NCI-H526 treated with DMSO at 0.1 percent for 48 hours (cell line): ENCODE data around the gene KDM4E.

ENCODE experiments used
- DNase-seq: peaks from one replicate; lab custom pipeline; 2025; lab: John Stamatoyannopoulos, UW

The KDM4E gene

DNA sequence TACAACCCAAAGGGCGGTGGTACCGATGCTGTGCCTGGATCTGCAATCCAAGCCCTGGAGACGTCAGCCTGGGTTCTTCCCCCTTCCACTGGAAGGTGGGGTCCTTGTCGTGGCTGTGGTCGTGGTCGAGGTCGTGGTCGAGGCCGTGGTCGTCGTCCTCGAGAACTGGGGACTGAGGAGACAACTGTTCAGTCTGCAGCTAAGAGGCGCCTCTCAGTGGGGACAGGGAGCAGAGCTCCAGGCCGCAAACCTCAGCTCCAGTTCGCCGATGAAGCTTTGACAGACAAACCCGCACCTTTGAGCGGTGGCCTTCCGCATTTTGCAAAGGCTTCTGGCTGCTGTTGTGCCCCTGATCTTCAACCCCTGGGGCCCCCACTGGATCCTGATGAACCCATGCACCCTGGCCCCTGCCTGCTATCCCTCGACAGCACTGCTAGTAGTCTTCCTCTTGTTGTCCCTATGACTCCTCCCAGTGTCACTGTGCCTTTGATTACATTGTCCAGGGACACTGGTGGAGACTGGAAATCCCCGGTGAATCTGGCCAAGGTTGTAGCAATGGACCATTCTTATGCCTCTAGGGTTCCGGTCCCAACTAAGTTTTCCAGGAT is 25.6 kb downstream of the KDM4E start:
- no peak for DNase-seq

DNA sequence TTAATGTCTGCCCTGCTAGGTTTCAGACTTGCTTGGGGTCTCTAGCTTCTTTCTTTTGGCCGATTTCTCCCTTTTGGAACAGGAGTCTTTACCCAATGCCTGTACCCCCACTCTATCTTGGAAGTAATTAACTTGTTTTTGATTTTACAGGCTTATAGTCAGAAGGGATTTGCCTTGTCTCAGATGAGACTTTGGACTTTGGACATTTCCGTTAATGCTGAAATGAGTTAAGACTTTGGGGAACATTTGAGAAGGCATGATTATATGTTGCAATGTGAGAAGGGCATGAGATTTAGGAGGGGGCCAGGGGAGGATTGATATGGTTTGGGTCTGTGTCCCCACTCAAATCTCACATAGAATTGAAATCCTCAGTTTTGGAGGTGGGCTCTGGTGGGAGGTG is 29.3 kb downstream of the KDM4E start:
- DNase-seq = no peak

DNA sequence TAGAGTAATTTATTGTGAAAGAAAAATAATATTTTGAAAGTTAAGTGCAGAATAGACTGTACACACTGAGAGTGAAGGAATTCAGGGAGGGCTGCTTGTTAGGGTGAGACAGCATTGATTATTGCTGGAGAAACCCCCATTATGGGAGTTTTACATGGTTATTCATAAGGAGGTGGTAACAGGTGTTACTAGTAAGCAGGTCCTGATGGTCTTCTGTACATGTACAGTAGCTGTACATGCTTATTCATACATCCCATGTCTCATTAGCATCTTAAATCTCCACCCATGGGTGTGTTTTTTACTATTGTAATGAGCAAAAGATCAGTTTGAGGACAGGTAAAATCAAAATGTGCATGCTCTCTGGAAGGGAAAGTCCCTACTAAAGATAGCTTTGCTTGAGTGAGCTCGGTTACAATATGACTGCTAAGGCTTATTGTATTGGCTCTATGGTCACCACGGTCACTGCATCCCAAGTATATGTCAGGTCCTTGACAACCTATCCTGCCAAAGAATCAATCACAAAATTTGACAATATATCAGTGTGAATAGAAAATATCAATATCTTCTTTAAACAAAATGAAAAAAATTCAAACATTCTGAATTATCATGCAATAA is 30.3 kb downstream of the KDM4E start:
- DNase-seq = no peak

DNA sequence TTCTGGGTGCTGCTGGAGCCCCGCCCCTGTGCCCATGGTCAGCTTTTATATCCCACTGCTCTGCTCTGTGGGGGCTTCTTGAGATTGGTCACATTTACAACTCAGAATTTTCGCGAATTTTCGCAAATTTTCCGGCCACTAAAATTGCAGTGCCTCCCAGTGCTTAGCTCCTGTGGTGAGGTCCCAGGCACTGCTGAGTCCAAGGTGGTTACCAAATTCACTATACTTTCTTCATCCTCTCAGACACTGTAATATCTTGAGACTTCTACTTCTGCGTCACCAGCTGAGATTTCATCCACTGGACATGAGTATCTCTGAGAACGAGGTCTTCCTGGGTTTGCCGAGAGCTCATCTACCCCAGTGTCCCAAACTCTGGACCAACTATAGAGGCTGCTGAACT is 32.9 kb downstream of the KDM4E start:
- no peak for DNase-seq

DNA sequence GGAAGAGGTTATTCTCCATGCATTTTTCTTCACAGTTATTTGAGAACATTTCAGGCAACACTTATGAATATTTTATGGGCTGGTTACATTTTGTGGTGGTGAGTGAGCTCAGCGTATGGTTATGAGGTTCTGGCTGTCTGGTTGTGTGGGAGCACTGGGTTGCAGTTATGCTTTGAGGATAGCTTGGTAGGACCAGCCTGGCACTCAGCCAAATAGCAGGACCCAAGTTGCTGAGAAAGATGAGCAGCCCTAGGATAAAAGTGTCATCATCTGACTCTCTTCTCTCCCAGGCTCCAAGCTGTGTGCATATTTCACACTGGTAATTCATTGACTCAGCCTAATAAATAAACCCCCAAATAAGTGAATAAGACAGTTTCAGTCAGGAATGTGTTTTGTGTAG is 33.6 kb downstream of the KDM4E start:
- DNase-seq = no peak

DNA sequence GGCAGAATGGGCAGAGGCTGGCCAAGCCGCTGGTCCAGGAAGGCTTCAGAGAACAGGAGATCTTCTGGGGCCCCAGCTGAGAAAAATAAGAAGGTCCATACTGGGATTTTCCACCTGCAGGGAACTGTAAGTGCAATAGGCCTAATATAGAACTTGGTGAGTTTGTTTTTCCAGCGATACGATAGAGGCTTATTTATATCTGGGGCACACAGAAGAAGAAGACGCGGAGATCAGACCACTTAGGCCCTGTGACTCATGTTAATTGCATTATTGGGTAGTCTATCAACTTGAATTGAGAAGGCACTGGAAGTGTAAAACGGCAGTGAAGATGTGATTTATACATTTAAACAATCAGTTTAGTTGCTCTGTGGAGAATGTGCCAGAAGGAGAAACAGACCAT is 34.0 kb downstream of the KDM4E start:
- DNase-seq = no peak

DNA sequence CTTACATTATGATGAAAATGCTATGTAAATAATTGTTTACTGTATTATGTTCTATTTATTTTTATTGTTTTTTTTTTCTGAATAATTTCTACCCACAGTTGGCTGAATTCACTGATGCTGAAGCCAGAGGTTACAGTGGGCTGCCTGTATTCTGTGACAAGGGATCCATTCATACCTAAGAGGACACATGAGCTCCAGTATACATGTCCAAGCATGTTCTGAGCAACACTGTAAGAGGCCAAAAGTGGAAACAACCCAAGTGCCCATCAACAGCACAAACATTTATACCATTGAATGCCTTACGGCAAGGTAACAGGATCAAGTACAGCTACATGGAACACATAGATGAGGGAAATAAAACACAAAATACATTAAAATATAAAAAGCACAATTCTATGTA is 40.3 kb downstream of the KDM4E start:
- peak; percentile 96 for DNase-seq

DNA sequence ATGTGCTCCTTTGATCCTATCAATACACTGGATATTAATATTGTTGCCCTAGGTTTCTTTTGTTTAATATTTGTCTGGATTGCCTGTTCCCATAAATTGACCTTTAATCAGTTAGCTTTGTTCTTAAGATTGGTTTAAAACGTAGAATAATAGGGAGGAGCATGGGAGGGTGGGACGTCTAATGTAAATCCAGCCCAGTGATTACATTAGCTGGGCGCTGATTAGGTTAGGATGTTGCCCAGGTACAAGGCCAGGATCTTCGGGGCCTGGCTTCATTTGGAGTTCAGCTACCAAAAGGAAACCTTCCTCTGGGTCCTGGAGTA is 41.6 kb downstream of the KDM4E start, which contains the start of gene SRSF8:
Gene SRSF8, plus strand, starts transcription at position 204 of the 323 bp plus-strand sequence. CDS start 308 bp downstream, outside the sequence.
- peak; percentile 92 for DNase-seq

DNA sequence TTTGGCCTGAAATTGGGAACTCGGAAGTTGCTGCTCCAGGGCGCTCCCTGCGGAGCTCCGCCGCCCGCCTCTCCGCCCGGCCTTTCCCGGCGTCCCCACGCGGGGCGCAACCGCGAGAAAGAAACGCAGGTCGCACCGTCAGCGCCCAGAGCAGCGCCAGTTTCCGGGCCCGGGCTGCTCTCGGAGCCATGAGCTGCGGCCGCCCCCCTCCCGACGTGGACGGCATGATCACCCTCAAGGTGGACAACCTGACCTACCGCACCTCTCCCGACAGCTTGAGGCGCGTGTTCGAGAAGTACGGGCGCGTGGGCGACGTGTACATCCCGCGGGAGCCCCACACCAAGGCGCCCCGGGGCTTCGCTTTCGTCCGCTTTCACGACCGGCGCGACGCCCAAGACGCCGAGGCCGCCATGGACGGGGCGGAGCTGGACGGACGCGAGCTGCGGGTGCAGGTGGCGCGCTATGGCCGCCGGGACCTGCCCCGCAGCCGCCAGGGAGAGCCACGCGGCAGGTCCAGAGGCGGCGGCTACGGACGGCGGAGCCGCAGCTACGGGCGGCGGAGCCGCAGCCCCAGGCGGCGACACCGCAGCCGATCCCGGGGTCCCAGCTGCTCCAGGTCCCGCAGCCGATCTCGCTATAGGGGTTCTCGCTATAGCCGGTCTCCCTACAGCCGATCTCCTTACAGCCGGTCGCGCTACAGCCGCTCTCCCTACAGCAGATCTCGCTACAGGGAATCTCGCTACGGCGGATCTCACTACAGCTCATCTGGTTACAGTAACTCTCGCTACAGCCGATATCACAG is 42.2 kb downstream of the KDM4E start:
- peak; percentile 92 for DNase-seq

DNA sequence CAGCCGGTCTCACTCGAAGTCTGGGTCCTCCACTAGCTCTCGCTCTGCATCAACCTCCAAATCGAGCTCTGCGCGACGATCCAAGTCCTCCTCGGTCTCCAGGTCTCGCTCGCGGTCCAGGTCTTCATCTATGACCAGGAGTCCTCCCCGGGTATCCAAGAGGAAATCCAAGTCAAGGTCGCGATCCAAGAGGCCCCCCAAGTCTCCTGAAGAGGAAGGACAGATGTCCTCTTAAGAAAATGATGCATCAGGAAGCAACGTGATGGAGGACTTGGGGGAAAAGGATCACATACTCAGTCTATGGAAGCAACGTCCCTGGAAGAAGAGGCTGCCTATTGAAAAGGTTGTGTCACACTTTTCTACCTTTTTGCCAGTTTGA is 42.8 kb downstream of the KDM4E start:
- peak; percentile 85 for DNase-seq

DNA sequence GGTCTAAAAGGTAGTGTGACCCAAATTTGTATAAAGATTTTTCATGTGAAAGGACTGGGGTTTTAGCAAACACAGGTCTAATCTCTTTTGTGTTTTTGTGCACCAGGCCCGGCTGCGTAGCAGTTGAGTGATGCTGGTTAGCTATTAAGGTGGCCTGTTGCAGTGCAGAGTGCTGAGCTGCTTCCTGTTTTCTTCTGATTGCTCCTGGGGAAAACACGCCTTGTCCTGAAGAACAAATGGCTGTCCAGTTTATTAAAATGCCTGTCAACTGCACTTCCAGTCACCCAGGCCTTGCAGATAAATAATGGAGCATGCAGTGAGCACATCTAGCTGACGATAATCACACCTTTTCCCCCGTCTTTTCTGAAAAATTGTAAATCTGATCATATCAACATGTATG is 43.5 kb downstream of the KDM4E start:
- peak; percentile 99 for DNase-seq

DNA sequence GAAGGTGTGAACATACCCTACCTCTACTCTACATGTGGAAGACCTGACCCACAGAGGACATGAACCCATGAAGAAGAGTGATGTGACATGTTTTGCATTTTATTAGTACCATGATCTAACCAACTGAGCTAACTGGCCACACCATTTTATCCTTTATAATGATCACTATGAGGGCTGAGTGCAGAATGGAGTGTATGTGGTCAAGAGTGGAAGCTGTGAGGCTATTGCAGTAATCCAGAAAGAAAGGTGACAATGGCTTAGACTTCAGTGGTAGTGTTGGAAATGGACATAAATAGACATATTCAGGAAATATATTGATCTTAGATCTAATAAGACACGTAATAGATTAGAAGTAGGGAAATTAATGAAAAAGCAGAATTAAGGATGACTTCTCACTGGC is 45.4 kb downstream of the KDM4E start:
- no peak for DNase-seq

DNA sequence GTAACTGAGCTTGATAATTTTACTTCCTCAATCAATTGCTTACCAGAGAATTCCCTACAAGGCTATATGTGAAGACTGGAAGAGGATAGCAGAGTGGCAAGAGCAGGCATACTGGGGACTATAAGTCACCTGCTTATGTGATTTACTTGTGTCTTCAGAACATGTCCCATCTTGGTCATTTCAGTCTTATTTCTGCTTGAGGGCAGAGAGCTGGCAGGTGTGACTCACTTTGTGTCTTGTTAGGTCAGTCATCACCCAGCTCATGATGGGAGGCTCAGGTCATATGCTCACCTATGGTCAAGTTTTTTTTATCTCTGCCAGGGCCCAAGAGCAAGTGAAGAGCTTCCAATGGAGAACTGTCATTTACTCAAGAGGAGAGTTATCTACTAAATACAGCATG is 47.9 kb downstream of the KDM4E start:
- DNase-seq = no peak

DNA sequence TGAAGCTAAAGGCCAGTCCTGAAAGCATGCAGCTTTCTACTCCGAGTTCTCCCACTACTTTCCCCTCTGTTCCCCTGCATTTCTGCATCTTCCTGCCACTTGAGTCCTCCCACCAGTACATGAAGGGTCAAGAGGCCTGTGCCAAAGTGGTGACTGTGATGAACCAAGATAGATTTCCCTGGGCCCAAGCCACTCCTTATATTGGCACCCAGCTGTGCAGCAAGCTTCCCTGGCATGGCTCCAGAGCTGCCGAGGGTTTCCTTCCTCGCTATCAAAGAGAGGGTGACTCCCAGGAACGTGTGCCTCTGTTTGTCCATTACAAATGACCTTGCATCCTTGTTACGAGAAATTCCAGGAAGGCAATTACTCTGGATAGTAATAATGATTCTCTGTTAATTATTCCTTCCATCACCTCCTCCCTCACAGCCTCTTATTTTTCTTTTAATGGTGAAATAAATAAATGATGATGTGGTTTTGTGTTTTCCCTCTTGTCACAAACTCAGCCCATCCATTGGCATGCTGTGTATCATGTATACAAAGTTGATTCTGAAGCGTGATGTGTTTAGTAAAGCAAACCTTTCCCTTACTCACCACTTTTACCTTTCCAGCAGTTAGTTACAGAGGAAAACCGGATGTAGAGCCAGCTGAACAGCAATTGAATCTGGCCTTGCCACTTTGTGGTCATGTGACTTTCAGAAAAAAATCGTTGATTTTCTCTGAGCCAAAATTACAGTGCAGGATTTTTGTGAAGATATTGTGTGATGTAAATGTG is 49.9 kb downstream of the KDM4E start:
- DNase-seq = no peak

DNA sequence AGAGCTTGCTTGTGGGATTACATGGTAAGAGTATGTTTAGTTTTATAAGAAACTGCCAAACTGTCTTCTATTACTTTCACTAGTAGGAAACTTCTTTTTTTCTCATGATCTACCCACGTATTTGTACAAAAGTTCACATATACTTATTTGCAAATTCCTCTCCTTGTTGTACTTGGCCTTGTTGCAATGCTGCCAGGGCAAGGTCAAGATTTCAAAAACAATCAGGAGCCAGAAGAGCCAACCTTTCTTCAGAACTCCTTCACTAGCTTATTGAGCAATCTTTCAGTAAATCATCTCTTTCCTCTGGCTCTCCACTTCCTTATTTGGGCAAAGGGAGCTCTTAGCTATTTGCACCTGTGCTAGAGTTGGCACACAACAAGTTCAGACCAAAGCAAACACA is 51.4 kb downstream of the KDM4E start:
- DNase-seq = no peak

DNA sequence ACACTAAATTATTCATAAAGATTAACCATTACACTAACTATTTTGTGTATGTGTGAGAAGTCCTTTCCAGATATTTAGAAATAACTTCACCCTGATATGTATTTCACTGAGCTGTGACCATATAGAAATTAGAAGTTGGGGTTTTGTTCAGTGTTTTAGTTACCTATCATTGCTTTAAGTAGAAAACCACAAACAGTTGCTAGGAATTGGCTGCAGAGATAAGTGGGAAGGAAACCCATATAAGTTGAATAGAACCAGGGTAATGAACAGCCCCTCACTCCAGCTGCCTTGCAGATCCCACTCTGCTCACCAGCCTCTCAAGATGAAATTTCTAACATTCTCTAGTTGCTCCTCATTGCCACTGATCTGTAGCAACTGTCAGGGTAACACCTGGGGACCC is 51.9 kb downstream of the KDM4E start:
- DNase-seq = no peak
